GM19239 (cell line): Measurements from ENCODE around the gene CAPZA2.
"Not testable (repeated sequence)": the region's sequence is repeated elsewhere in the genome, so short reads cannot be mapped to it uniquely, and the experiment has no call there.

ENCODE experiments used
- DNase-seq: peaks from one replicate; pipeline ENCODE4 v3.0.0; 2011; ENCODE audit warnings: low spot score; ENCODE audit not compliant: insufficient read length
- FAIRE-seq: peaks from 2 replicates; lab custom pipeline; 2011; peaks lifted over from hg19 to GRCh38; lab: Jason Lieb, UNC

CAPZA2 gene

DNA sequence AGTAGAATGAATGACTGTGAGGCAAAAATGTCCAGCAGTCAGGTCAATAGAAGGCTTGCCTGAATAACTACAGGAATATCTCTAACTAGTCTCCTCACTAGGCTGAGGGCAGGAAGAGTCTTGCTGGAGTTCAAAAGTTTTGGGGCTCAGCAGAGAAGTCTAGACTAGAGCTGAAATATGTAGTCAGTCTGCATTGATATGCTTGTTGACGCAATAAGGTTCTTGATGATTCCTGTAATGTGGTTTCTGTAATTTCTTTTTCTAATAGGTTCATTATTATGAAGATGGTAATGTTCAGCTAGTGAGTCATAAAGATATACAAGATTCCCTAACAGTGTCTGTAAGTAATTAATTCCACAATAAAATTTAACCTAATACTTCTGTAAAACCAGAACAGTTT lies 49.4 kb downstream of the CAPZA2 start:
- FAIRE-seq: no peak

GRCh38 chr7:116912269-116912909 lies 50.0 kb downstream of the CAPZA2 start:
- DNase-seq: no peak
- no peak for FAIRE-seq

More for the DNA sequence above, 49.4 kb downstream of the CAPZA2 start:
- no peak for DNase-seq

DNA sequence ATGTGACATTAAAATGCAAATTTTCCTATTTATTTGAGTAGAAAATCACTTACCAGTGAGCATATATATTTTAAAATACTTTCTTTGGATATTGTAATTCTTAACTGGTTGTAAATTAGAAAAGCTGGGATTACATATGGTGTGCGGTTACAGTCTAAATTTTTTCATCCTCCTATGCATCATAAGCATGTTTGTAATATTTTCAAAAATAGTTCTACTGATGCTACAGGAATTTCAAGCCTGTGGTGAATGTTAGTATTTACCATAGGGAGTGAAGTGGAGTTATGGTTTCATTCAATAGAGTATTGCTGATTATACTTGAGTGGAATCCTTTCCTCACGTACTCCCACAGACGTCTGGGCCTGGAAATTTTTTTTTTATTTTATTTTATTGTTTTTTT lies 56.3 kb downstream of the CAPZA2 start:
- FAIRE-seq: no peak
- no peak for DNase-seq

DNA sequence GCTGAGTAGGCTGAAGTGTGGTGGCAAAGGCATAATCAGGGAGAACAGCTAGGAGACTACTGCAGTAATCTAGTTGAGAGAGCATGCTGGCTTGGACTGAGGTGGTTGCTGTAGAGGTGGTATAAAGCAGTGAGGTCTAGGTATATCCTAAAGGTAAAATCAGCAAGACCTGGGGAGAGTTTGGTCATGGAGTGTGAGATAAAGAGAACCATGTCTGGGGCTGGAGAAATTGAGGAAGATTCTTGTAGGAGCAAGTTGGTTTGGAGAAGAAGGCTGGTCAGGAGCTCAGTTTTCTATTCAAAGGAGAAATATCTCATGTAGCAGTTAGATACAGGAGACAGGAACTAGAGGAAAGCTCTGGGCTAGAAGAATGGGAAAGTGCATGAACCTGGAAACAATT lies 58.0 kb downstream of the CAPZA2 start:
- FAIRE-seq (no peak), DNase-seq (no peak)

DNA sequence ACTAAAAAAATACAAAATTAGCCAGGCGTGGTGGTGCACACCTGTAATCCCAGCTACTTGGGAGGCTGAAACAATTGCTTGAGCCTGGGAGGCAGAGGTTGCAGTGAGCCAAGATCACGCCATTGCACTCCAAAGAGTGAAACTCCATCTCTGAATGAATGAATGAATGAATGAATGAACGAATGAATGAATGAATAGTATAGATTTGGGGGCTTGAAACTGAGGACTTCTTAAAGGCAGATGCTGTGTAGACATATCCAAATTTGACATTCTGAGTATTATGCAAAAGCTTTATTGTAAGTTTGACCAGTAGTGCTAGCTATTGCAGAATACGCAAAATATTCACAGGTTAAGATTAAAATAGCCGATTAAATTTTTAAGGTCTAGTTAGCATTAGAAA lies 60.2 kb downstream of the CAPZA2 start:
- DNase-seq: no peak
- no peak for FAIRE-seq

DNA sequence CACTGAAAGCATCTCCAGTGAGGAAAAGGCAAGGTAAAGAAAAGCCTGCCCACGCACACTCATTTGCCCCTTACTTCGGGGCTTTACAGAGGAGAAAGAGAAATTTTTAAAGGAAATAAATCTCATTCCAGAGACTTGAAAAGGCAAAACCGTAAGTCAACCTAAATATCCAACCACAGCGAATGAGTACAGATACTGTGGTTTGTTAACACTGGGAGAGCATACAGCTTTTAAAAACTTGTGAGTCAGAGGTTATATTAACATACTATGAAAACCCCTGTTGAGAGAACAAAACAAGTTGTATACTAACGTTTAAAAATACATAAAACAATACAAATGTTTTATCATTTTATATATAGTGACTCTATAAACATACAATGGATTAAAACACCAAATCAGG lies 62.4 kb downstream of the CAPZA2 start:
- DNase-seq: no peak

GRCh38 chr7:116929021-116929420 lies 66.6 kb downstream of the CAPZA2 start:
- DNase-seq (no peak), FAIRE-seq (no peak)

More for the DNA sequence above, 62.4 kb downstream of the CAPZA2 start:
- FAIRE-seq: no peak

GRCh38 chr7:116929914-116930913 lies 67.8 kb downstream of the CAPZA2 start:
- peak; percentile 89 for FAIRE-seq
- DNase-seq: peak; percentile 53

- FAIRE-seq: no peak
- no peak for DNase-seq
Observed at GRCh38 chr7:116932566-116932965, 70.2 kb downstream of the CAPZA2 start.

- FAIRE-seq (no peak), DNase-seq (no peak)
Observed at GRCh38 chr7:116933465-116933864, 71.1 kb downstream of the CAPZA2 start.

- no peak for FAIRE-seq
- no peak for DNase-seq
Observed at GRCh38 chr7:116934580-116934979, 72.2 kb downstream of the CAPZA2 start.

GRCh38 chr7:116936844-116937243 lies 74.5 kb downstream of the CAPZA2 start:
- not testable (repeated sequence) for DNase-seq, FAIRE-seq

GRCh38 chr7:116938678-116939077 lies 76.3 kb downstream of the CAPZA2 start:
- no peak for DNase-seq
- FAIRE-seq: no peak

GRCh38 chr7:116940689-116941370 lies 78.4 kb downstream of the CAPZA2 start:
- DNase-seq (no peak), FAIRE-seq (no peak)

GRCh38 chr7:116942504-116942903 lies 80.1 kb downstream of the CAPZA2 start:
- FAIRE-seq: no peak

DNA sequence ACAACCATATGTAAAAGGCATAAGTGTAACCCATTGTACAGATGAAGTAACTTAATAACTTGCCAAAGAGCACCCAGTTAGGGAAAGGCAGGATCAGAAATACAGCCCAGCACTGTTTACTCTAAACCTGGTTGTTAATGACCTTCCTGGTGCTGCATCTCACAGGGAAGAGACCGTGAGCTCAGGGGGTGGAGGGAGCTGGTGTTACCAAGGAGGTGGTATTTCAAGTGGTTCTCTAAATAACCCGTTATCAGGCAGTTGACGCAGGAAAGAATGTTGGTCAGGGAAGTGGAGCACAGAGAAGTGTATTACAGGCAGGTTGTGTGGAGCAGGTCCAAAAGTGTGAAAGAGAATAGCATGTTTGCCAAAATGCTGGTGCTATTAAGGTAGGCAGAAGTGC lies 86.5 kb downstream of the CAPZA2 start:
- no peak for FAIRE-seq
- DNase-seq: no peak

More at GRCh38 chr7:116942504-116942903, 80.1 kb downstream of the CAPZA2 start:
- DNase-seq: no peak

DNA sequence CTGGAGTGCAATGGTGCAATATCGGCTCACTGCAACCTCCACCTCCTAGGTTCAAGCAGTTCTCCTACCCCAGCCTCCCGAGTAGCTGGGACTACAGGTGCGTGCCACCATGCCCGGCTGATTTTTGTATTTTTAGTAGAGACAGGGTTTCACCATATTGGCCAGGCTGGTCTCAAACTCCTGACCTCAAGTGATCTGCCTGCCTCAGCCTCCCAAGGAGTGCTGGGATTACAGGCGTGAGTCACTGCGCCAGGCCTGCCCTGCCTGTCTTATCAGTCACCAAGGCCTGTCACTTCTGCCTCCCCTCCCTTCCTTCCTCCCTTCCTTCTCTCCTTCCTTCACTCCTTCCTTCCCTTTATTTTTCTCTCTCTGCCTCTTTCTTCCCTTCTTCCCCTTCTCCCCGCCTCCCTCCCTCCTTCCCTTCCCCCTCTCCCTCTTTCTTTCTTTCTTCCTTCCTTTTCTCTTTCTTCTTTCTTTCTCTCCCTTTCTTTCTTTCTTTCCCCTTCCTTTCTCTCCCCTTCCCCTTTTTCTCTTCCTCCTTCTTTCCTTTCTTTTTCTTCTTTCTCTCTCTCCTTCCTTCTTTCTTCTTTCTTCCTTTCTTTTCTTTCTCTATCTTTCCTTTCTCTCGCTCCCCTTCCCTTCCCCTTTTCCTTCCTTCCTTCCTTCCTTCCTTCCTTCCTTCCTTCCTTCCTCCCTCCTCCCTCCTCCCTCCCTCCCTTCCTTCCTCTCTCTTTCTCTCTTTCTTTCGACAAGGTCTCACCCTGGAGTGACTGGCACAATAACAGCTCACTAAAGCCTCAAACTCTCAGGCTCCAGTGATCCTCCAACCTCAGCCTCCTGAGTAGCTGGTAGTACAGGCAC lies 87.8 kb downstream of the CAPZA2 start:
- FAIRE-seq (no peak), DNase-seq (no peak)

DNA sequence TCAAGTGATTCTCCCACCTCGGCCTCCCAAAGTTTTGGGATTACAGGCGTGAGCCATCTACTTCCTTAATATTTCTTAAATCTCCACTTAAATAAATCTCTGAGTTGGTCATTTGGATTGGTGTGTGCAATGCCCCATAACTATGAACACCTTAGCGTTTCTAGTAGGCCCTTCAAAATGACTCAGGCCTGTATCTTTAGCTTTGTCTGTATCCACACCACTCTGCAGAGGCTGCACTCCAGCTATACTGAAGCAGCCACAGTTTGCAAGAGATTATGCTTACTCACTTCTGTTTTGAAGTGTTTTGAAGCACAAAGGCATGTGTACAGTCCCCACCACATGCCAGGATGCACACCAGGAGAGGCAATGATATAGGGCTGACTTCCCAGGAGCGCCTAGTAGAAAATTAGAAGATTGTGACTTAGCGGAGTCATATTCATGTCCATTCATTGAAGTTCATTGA lies 88.5 kb downstream of the CAPZA2 start:
- FAIRE-seq (no peak), DNase-seq (no peak)

DNA sequence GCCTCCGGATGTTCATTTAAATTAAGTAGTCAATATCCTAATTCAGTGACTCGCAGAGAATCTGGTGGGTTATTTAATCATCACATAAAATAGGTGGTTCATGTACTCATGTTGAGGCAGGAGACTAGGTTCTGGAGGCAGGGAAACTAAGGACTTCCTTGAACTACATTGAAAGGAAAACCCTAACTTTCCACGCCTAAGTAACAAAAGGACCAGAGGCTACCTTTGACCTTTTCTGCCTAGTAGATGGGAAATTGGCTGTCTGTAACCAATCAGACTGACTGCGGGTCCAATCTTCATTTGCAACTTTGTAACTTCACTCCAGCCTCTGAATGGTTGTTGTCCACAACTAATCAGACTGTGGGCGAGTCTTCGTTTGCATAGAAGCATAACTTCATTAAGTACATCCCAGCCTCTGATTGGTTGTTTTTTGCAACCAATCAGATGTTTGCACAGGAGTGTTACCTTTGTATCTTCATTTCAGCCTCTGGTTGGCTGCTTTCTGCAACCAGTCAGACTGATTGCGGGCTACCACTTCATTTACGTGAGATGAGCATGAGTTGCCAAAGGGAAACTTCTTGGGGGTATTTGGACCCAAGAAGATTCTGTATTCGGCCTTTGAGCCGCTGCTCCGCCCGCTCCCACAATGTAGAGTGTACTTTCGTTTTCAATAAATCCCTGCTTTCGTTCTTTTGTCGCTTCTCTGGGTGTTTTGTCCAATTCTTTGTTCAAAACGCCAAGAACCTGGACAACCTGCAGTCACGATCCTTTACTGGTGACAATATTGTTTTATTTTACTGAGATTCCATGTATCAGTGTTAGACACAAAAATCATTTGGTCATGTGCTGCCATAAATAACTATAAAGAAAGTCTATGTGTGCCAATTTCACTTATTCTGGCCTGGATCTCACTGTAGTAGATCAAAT lies 89.2 kb downstream of the CAPZA2 start:
- DNase-seq (no peak), FAIRE-seq (no peak)
